ENCODE measurements around the gene SSU72. TPM values are rescaled to one million over a fixed set of nuclear protein-coding genes. Genes with fewer than 3 reads are reported as not detected.
"Not testable (repeated sequence)": the region's sequence is repeated elsewhere in the genome, so short reads cannot be mapped to it uniquely, and the experiment has no call there.

The SSU72 gene
- total RNA-seq, 4 donors from 2014 or later, result 44.0 to 273 (median 78.4) TPM

DNA sequence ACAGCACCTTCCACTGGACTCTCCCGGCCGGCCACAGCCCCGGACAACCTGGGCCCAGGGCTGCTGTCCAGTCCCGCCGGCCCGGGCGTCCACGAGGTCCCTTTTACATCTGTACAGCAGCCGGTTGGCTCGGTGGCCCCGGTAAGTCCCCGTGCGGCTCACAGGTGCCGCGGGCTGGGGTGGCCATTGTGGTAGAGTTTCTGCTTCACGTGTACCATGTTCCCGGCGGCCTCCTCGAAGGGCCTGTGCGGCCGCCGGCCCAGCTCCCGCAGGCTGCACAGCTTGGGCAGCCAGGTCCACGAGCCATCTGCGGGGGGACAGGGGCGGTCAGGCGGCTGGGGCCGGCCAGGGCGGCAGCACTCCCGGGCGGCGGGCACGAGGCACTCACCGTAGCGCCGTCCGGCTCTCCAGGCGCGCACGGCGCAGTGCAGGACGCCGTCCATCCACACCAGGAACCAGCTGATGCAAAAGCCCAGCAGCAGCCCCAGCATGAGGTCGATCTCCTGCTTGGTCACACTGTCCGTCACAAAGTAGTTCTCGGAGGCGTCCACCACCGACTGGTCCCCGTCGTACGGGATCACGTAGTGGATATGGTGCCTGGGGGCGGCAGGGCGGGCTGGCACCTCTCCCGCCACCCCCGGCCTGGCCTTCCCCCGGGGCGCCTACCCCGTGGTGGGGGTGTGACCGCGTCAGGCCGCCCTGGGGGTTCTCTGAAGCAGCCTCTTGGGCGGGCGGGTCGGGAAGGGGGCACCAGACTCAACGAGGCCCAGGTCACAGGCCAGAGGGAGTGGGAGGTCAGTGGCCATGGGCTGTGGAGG, 39.3 kb downstream of the SSU72 start:
- Histone ChIP-seq H3K9me3 (peaks cover 0 to 4% of the 10 kb centered on the region in 2 donors), H3K27me3 (no peaks in the 10 kb centered on the region), H3K36me3 (no peaks in the 10 kb centered on the region), H3K4me3 (no peak overlapping the region), H3K4me1 (peaks cover 0 to 7% of the 10 kb centered on the region in 2 donors), H3K27ac (no peak overlapping the region)
- intact Hi-C loops (cut with DNase I; ENCODE audit: low total_unique reads), result no loop called here
- no peak for TF ChIP-seq POLR2A (IDR thresholded peaks at IDR 0.05)
- TF ChIP-seq, protein P1, sequence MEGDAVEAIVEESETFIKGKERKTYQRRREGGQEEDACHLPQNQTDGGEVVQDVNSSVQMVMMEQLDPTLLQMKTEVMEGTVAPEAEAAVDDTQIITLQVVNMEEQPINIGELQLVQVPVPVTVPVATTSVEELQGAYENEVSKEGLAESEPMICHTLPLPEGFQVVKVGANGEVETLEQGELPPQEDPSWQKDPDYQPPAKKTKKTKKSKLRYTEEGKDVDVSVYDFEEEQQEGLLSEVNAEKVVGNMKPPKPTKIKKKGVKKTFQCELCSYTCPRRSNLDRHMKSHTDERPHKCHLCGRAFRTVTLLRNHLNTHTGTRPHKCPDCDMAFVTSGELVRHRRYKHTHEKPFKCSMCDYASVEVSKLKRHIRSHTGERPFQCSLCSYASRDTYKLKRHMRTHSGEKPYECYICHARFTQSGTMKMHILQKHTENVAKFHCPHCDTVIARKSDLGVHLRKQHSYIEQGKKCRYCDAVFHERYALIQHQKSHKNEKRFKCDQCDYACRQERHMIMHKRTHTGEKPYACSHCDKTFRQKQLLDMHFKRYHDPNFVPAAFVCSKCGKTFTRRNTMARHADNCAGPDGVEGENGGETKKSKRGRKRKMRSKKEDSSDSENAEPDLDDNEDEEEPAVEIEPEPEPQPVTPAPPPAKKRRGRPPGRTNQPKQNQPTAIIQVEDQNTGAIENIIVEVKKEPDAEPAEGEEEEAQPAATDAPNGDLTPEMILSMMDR (IDR thresholded peaks at IDR 0.05), result no peak
- no peak for DNase-seq

DNA sequence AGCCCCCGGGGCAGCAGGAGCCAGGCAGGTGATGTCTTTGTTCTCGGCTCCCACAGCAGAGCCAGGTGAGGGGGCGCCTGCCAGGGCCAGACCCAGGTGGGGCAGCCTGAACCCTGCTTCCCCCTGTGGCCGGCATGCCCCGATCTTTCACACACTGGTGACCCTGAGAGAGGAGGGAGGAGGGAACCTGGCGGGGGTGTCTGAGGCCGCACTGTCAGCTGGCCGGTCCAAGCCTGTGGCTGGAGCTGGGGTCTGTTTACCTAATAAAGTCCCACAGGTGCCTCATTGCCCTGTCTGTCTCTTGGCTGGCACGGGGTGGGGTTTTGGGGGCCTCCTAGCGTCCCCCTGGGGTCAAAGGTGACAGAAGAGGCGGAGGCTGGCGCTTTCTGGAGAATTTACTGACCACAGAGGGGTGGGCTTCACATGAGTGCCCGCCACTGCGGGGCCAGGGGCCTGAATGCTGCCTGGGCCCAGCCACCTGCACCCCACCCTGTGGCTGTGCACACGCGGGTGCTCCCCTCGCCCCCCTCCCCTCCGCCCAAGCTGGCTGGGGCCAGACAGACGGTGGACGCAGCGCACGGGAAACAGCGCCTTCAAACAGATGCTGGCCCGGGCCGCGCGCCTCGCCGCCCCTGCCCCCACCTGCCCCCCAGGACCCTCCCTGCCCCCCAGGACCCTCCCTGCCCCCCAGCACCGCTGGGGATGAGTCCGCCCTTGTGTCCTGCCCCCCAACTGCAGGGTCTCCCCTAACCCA, 40.1 kb downstream of the SSU72 start:
- peaks cover 0 to 4% of the 10 kb centered on the region in 2 donors for H3K9me3 ChIP-seq
- H3K27ac ChIP-seq, result no peak overlapping the region
- TF ChIP-seq, protein P1 (IDR thresholded peaks at IDR 0.05), result no peak
- no peak for TF ChIP-seq POLR2A (IDR thresholded peaks at IDR 0.05)
- intact Hi-C loops (cut with DNase I; ENCODE audit: low total_unique reads), result no loop called here
- no peaks in the 10 kb centered on the region for H3K36me3 ChIP-seq
- no peak for DNase-seq
- H3K4me3 ChIP-seq, result no peak overlapping the region
- H3K27me3 ChIP-seq, result no peaks in the 10 kb centered on the region
- H3K4me1 ChIP-seq, result peaks cover 0 to 7% of the 10 kb centered on the region in 2 donors

DNA sequence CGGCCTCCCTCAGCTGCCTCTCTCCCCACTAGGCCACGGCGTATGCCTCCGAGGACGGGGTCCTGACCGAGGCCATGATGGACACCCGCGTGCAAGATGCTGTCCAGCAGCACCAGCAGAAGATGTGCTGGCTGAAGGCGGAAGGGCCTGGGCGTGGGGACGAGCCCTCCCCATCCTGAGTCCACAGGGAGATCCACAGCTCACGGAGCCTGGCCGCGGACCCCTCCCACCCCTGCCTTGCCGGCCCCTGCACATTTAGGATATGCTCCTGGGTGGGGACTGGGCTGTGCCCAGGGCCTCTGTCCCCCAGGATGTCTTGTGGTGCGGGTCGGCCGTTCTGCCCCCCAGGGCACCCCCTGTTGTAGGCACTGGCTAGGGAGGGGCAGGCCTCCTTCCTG, 40.8 kb downstream of the SSU72 start:
- H3K27me3 ChIP-seq; H3K9me3 ChIP-seq; H3K4me1 ChIP-seq; intact Hi-C loops (cut with DNase I; ENCODE audit: low total_unique reads); H3K36me3 ChIP-seq; H3K27ac ChIP-seq; DNase-seq; H3K4me3 ChIP-seq: not testable (repeated sequence)

DNA sequence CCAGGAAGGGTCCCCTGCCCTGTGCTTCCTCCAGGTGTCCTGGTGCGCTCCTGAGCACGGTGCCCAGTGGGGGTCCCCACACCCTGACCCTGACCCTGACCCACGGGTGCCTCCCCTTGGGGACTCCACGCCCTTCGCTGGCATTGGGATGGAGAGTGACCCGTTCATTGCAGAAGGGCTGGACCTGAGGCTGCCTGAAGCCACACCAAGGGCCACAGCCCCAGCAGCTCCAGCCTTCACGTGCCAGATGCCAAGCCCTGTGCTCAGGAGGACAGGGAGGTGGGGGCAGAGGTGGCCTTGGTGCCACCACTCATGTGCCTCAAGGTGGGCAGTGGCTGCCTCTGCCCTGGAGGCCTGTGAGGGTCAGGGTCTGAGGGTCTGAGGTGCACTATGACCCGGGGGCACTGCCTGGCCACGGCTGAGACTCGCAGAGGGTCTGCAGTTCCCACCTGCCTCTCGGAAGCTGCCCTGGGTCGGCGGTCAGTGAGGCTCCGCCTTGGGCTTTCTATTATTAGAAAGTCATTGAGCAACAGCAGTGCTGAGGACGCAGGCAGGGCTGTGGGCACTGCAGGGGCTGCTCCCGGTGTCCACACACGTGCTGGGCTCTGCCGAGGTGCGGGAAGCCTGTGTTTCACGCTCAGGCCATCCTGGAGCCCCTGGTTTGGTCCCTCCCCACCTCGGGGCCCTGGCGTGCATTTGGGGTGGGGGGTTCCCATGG, 41.3 kb downstream of the SSU72 start:
- intact Hi-C loops (cut with DNase I; ENCODE audit: low total_unique reads); H3K27ac ChIP-seq; H3K36me3 ChIP-seq: not testable (repeated sequence)

DNA sequence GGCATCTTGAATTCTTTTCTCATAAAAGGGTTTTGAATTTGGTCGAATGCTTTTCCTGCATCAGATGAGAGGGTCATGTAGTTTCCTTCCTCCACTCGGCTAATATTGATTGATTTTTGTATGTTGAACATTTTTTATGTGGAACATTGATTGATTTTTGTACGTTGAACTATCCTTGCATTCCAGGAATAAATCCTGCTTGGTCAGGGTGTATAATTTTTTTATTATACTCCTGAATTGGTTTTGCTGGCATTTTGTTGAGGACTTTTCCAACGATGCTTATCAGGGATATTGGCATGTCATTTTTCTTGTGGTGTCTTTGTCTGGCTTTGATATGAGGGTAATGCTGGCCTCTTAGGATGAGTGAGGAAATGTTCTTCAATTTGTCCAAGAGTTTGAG, 42.7 kb downstream of the SSU72 start:
- peaks cover 0 to 4% of the 10 kb centered on the region in 2 donors for H3K9me3 ChIP-seq
- no peaks in the 10 kb centered on the region for H3K36me3 ChIP-seq
- no peak for DNase-seq
- intact Hi-C loops (cut with DNase I; ENCODE audit: low total_unique reads), result no loop called here
- H3K4me1 ChIP-seq, result no peaks in the 10 kb centered on the region
- H3K27ac ChIP-seq, result no peak overlapping the region
- TF ChIP-seq, protein P1 (IDR thresholded peaks at IDR 0.05), result no peak
- no peak for TF ChIP-seq POLR2A (IDR thresholded peaks at IDR 0.05)
- H3K27me3 ChIP-seq, result no peaks in the 10 kb centered on the region
- H3K4me3 ChIP-seq, result no peak overlapping the region

More for the DNA sequence above, 41.3 kb downstream of the SSU72 start:
- not testable (repeated sequence) for DNase-seq, H3K4me3 ChIP-seq, H3K27me3 ChIP-seq, H3K9me3 ChIP-seq, H3K4me1 ChIP-seq

Data from uterus (tissue), 4 donors.